NB4 (cell line): Measurements from ENCODE around the gene TMEM89.

Experiments
- DNase-seq: peaks from one replicate; pipeline ENCODE4 v3.0.0; 2010; ENCODE audit warnings: low read depth
- H3K4me3 ChIP-seq: one replicate; pipeline ENCODE4 v1.5.1; 2011; ENCODE audit warnings: mild to moderate bottlenecking, low read depth, low read length, moderate library complexity
- CTCF ChIP-seq: IDR thresholded peaks from one replicate; pipeline ENCODE4 v1.5.1; 2012; ENCODE audit warnings: low read depth, low read length
- MAX ChIP-seq: IDR thresholded peaks from 2 replicates; pipeline ENCODE4 v1.6.1; 2011; ENCODE audit warnings: low read depth, low read length
- MYC ChIP-seq: IDR thresholded peaks from 2 replicates; pipeline ENCODE4 v1.6.1; 2011; ENCODE audit warnings: low read depth, low read length
- POLR2A ChIP-seq: IDR thresholded peaks from 2 replicates; pipeline ENCODE4 v1.6.1; 2011; ENCODE audit warnings: mild to moderate bottlenecking; ENCODE audit not compliant: insufficient read length; ENCODE audit errors: extremely low read depth

The TMEM89 gene

DNA sequence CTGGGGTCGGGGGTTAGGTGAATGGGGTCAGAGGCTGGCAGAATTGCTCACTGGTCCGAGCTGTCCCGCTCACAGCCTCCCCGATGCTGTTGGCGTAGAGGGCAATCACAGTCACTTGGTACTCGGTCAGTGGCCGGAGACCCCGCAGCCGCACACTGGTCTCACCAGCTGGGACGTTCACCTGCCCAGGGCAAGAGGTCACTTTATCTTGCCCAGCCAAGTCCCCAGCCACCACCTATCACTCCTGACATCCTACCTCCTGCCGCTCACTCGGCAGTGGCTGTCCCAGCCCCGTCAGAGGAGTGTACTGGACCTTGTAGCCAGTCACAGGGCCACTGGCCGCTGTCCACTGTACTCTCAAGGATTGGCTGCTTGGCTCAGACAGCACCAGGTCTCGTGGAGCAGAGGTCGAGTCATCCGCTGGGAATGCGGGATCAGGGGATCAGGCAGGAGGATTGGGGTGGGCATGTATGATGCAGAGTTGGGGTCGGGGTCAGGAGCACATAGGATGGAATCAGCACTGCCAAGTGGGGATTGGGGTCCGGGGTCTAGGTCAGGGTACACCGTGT is 29.0 kb downstream of the TMEM89 start:
- H3K4me3 ChIP-seq: no peak overlapping the region
- no peak for TF ChIP-seq MYC
- TF ChIP-seq MAX: no peak
- no peak for TF ChIP-seq POLR2A
- no peak for TF ChIP-seq CTCF
- DNase-seq: no peak

DNA sequence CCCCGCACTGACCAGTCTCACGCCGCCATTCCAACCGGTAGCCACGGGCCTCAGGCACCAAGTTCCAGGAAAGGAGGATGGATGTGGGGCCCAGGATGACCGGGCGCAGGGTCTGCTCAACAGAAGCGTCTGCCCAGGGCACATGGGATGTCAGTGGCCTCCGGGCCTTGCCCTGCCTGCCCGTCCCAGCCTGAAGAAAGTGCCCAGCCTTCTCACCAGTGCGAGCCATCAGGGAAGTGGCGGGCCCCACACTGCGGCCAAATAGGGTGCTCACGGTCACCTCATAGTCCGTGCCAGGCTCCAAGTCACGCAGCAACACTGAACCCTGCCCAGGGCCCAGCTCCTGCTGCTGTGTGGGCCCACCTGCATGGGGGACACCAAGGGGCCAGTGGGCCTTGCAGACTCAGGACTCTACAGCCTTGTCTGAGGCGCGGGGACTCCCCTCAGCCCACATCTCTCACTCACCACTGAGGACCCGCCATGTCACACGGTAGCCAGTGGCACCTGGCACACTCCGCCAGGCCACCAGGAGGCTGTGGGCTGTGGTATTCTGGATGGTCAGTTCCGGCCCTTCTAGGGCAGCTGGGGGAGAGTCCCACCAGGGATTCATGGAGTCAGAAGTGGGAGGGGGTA is 29.6 kb downstream of the TMEM89 start:
- DNase-seq: no peak
- no peak for TF ChIP-seq MYC
- no peak for TF ChIP-seq CTCF
- TF ChIP-seq MAX: no peak
- H3K4me3 ChIP-seq: no peak overlapping the region

GRCh38 chr3:48591436-48591835 is 30.1 kb downstream of the TMEM89 start:
- DNase-seq: no peak
- no peak overlapping the region for H3K4me3 ChIP-seq
- TF ChIP-seq MYC: no peak
- no peak for TF ChIP-seq CTCF
- no peak for TF ChIP-seq POLR2A
- no peak for TF ChIP-seq MAX

GRCh38 chr3:48588230-48588629 is 33.3 kb downstream of the TMEM89 start:
- H3K4me3 ChIP-seq: no peak overlapping the region
- DNase-seq: no peak
- TF ChIP-seq CTCF (no peak), POLR2A (no peak), MYC (no peak), MAX (no peak)

DNA sequence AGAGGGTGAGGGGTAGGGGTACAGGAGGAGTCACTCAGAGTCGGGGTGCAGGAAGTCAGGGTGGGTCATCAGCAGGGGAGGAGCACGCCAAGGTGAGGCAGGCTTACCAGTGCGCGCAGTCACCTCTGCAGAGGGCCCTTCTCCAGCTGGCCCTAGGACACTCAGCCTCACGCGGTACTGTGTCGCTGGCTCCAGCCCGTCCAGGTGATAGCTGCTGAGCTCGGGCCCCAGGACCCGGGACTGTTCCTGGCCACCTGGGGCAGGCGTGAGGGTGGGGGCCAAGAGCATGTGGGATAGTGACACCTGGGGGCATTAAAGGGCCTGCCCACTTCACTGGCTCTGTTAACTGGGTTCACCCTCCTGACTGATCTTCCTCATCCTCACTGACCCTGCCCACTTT is 33.9 kb downstream of the TMEM89 start:
- TF ChIP-seq POLR2A (no peak), MAX (no peak), MYC (no peak), CTCF (no peak)
- DNase-seq: no peak
- no peak overlapping the region for H3K4me3 ChIP-seq
